Liver (tissue), 9 donors: ENCODE data around the gene KCNA2. TPM values are rescaled to one million over a fixed set of nuclear protein-coding genes. Genes with fewer than 3 reads are reported as not detected.
A peak's percentile ranks its signal among the peaks of the same experiment; 100 is the strongest.

Source experiments
- DNase-seq: peaks from one replicate; pipeline ENCODE4 v3.0.0-alpha.2; 2017; ENCODE audit warnings: low spot score
- H3K27ac ChIP-seq, 2 donors: one replicate each; pipeline ENCODE4 v1.7.0; 2013; ENCODE audit warnings: inconsistent platforms in 2 of 2, low read length in 2 of 2, control low read depth in 1 of 2, low read depth in 1 of 2, mild to moderate bottlenecking in 1 of 2
- H3K27me3 ChIP-seq, 4 donors: one replicate each; pipeline versions ENCODE4 v1.6.1 to v1.7.0; 2013; ENCODE audit warnings: low read length in 3 of 4, inconsistent platforms in 1 of 4, mild to moderate bottlenecking in 1 of 4, moderate library complexity in 1 of 4; ENCODE audit not compliant: control insufficient read depth in 4 of 4, insufficient read depth in 4 of 4
- H3K36me3 ChIP-seq, 4 donors: one replicate each; pipeline versions ENCODE4 v1.6.1 to v1.7.0; 2013; ENCODE audit warnings: low read length in 3 of 4, mild to moderate bottlenecking in 3 of 4, low read depth in 1 of 4, moderate library complexity in 1 of 4; ENCODE audit not compliant: control insufficient read depth in 4 of 4, insufficient read depth in 3 of 4
- H3K4me1 ChIP-seq, 4 donors: one replicate each; pipeline versions ENCODE4 v1.6.1 to v1.7.0; 2013; ENCODE audit warnings: low read length in 3 of 4, mild to moderate bottlenecking in 3 of 4, moderate library complexity in 1 of 4; ENCODE audit not compliant: control insufficient read depth in 4 of 4, insufficient read depth in 4 of 4
- H3K4me3 ChIP-seq, 3 donors: one replicate each; pipeline versions ENCODE4 v1.6.1 to v1.7.0; 2013; ENCODE audit warnings: low read length in 3 of 3, control low read depth in 1 of 3, low read depth in 1 of 3, mild to moderate bottlenecking in 1 of 3
- H3K9ac ChIP-seq, 2 donors: one replicate each; pipeline ENCODE4 v1.7.0; 2013; ENCODE audit warnings: low read length in 2 of 2, mild to moderate bottlenecking in 2 of 2, moderate library complexity in 2 of 2, control low read depth in 1 of 2, low read depth in 1 of 2
- H3K9me3 ChIP-seq, 4 donors: one replicate each; pipeline versions ENCODE4 v1.6.1 to v1.7.0; 2013; ENCODE audit warnings: low read length in 3 of 4; ENCODE audit not compliant: control insufficient read depth in 4 of 4
- EGR1 ChIP-seq, 2 donors: IDR thresholded peaks; 2 replicates each; pipeline ENCODE4 v1.6.1; 2016 to 2018; ENCODE audit warnings: antibody characterized with exemption in 2 of 2, low read depth in 2 of 2
- FOXA1 ChIP-seq: IDR thresholded peaks from 2 replicates; pipeline ENCODE4 v1.6.1; 2016; ENCODE audit warnings: antibody characterized with exemption
- GABPA ChIP-seq, 2 donors: IDR thresholded peaks in 1 of 2; conservative IDR thresholded peaks in 1 of 2; 2 replicates each; pipeline ENCODE4 v1.6.1; 2016; ENCODE audit warnings: antibody characterized with exemption in 2 of 2, mild to moderate bottlenecking in 1 of 2, moderate library complexity in 1 of 2
- HNF4G ChIP-seq: IDR thresholded peaks from 2 replicates; pipeline ENCODE4 v1.6.1; 2016; ENCODE audit warnings: antibody characterized with exemption
- JUND ChIP-seq, 2 donors: IDR thresholded peaks; 2 replicates each; pipeline ENCODE4 v1.6.1; 2016; ENCODE audit warnings: antibody characterized with exemption in 2 of 2
- MAX ChIP-seq: IDR thresholded peaks from 2 replicates; pipeline ENCODE4 v1.6.1; 2016; ENCODE audit warnings: antibody characterized with exemption
- SP1 ChIP-seq: IDR thresholded peaks from 2 replicates; pipeline ENCODE4 v1.6.1; 2018; ENCODE audit warnings: antibody characterized with exemption, mild to moderate bottlenecking
- YY1 ChIP-seq: IDR thresholded peaks from 2 replicates; pipeline ENCODE4 v1.6.1; 2016; ENCODE audit warnings: antibody characterized with exemption, mild to moderate bottlenecking
- ZBTB33 ChIP-seq: IDR thresholded peaks from 2 replicates; pipeline ENCODE4 v1.6.1; 2016; ENCODE audit warnings: antibody characterized with exemption
- WGBS: extraction: QIAGEN DNeasy Blood & Tissue Kit; methylation state at CpG from one replicate; pipeline ENCODE4 v1.1.7; 2013; 5-methylcytosine and 5-hydroxymethylcytosine counted together
- polyA plus RNA-seq, 2 donors: library from polyadenylated mRNA; stranded (reverse) in 1 of 2; unstranded in 1 of 2; fragments of 200-250 nt in 1 of 2; fragments of >200 nt in 1 of 2; fragmentation: Nextera tagmentation in 1 of 2; extraction: Ambion mirVana in 1 of 2; gene quantifications; one replicate each; pipeline versions ENCODE4 v1.2.1 to v1.2.3, GENCODE V29; 2013 to 2015
- total RNA-seq, 2 donors: library from RNA; depleted of rRNA; stranded (reverse); fragments of >200 nt; gene quantifications; one replicate each; pipeline ENCODE4 v1.2.3, GENCODE V29; 2014
- TF ChIP-seq, protein P1 (sequence below): IDR thresholded peaks from 2 replicates; pipeline ENCODE4 v1.6.1; 2016; ENCODE audit warnings: antibody characterized with exemption, mild to moderate bottlenecking
- TF ChIP-seq, protein P2 (sequence below): IDR thresholded peaks from 2 replicates; pipeline ENCODE4 v1.6.1; 2016; ENCODE audit warnings: antibody characterized with exemption
- donor health status: healthy.
- donor health status: healthy.
- donor health status: healthy.
- donor health status: healthy.
- donor health status: healthy.

The KCNA2 gene
- total and polyA plus RNA-seq, 4 donors = 0.02 to 0.08 TPM; not detected in 2

DNA sequence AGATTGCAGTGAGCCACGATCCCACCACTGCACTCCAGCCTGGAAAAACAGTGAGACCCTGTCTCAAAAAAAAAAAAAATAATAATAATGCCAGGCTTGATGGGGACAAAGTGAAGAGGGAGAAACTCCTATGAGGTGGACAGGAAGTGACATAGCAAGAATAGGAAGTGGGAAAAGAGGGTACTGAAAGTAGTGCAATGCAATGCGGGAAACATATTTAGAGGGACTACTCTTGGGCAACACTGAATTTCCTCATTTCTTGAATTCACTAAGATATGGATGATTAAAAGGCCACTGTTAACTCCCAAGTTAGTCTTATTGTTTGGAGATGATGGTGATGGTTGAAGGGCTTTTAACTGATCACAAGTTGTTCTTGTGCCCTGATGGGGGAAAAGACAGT lies 21.6 kb upstream of the KCNA2 start:
- DNase-seq = no peak
- H3K27ac ChIP-seq = no peak overlapping the region
- no peak overlapping the region for H3K9ac ChIP-seq
- no peaks in the 10 kb centered on the region for H3K36me3 ChIP-seq
- H3K4me3 ChIP-seq = no peak overlapping the region
- no peaks in the 10 kb centered on the region for H3K4me1 ChIP-seq
- H3K27me3 ChIP-seq = no peaks in the 10 kb centered on the region
- no peaks in the 10 kb centered on the region for H3K9me3 ChIP-seq
- 78% methylated on average over 2 of the region's 2 CpGs for WGBS
- TF ChIP-seq, protein P1, sequence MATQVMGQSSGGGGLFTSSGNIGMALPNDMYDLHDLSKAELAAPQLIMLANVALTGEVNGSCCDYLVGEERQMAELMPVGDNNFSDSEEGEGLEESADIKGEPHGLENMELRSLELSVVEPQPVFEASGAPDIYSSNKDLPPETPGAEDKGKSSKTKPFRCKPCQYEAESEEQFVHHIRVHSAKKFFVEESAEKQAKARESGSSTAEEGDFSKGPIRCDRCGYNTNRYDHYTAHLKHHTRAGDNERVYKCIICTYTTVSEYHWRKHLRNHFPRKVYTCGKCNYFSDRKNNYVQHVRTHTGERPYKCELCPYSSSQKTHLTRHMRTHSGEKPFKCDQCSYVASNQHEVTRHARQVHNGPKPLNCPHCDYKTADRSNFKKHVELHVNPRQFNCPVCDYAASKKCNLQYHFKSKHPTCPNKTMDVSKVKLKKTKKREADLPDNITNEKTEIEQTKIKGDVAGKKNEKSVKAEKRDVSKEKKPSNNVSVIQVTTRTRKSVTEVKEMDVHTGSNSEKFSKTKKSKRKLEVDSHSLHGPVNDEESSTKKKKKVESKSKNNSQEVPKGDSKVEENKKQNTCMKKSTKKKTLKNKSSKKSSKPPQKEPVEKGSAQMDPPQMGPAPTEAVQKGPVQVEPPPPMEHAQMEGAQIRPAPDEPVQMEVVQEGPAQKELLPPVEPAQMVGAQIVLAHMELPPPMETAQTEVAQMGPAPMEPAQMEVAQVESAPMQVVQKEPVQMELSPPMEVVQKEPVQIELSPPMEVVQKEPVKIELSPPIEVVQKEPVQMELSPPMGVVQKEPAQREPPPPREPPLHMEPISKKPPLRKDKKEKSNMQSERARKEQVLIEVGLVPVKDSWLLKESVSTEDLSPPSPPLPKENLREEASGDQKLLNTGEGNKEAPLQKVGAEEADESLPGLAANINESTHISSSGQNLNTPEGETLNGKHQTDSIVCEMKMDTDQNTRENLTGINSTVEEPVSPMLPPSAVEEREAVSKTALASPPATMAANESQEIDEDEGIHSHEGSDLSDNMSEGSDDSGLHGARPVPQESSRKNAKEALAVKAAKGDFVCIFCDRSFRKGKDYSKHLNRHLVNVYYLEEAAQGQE = no peak
- peak in 1 of 2 donors; percentile 59 for TF ChIP-seq GABPA (IDR thresholded peaks at IDR 0.05 in 1 of 2, conservative IDR thresholded peaks at IDR 0.05 in 1 of 2)

- no peaks in the 10 kb centered on the region for H3K4me1 ChIP-seq
- no peaks in the 10 kb centered on the region for H3K36me3 ChIP-seq
- H3K9ac ChIP-seq = no peak overlapping the region
- 64% methylated on average over 7 of the region's 7 CpGs for WGBS
- no peak for TF ChIP-seq YY1
- no peak for TF ChIP-seq SP1
- no peak overlapping the region for H3K27ac ChIP-seq
- no peak overlapping the region for H3K4me3 ChIP-seq
- H3K9me3 ChIP-seq = no peaks in the 10 kb centered on the region
- no peaks in the 10 kb centered on the region for H3K27me3 ChIP-seq
- no peak for DNase-seq
These were observed 20.7 kb upstream of the KCNA2 start for GRCh38 chr1:110626889-110627288.

- Histone ChIP-seq H3K27ac (no peak overlapping the region), H3K4me3 (no peak overlapping the region), H3K9me3 (no peaks in the 10 kb centered on the region), H3K36me3 (no peaks in the 10 kb centered on the region), H3K4me1 (peaks cover 0 to 5% (median 2%) of the 10 kb centered on the region in 4 donors), H3K9ac (no peak overlapping the region), H3K27me3 (peaks cover 0 to 7% (median 1%) of the 10 kb centered on the region in 4 donors)
- 68% methylated on average over 7 of the region's 7 CpGs for WGBS
- no peak for DNase-seq
- no peak for TF ChIP-seq JUND (IDR thresholded peaks at IDR 0.05)
- TF ChIP-seq GABPA (IDR thresholded peaks at IDR 0.05 in 1 of 2, conservative IDR thresholded peaks at IDR 0.05 in 1 of 2) = no peak
- no peak for TF ChIP-seq YY1
- no peak for TF ChIP-seq HNF4G
- TF ChIP-seq, protein P2, sequence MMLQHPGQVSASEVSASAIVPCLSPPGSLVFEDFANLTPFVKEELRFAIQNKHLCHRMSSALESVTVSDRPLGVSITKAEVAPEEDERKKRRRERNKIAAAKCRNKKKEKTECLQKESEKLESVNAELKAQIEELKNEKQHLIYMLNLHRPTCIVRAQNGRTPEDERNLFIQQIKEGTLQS = no peak
- no peak for TF ChIP-seq ZBTB33
- no peak for TF ChIP-seq EGR1 (IDR thresholded peaks at IDR 0.05; ENCODE audit: low read depth in 2 of 2)
- no peak for TF ChIP-seq MAX
- TF ChIP-seq FOXA1 = no peak
- TF ChIP-seq, protein P1 = no peak
These were observed 14.5 kb upstream of the KCNA2 start for GRCh38 chr1:110620686-110621085.
